H7 (cell line): ENCODE data around the gene LDLRAD4. TPM values are rescaled to one million over a fixed set of nuclear protein-coding genes. Genes with fewer than 3 reads are reported as not detected.

Experiments used
- DNase-seq: peaks from one replicate; pipeline ENCODE4 v3.0.0; 2012
- H3K27me3 ChIP-seq: 2 replicates; pipeline ENCODE4 v1.6.0; 2011; ENCODE audit warnings: mild to moderate bottlenecking, low read length; ENCODE audit not compliant: control insufficient read depth, insufficient read depth
- H3K36me3 ChIP-seq: replicated peaks from 2 replicates; pipeline ENCODE4 v1.5.1; 2011; ENCODE audit warnings: low read length; ENCODE audit not compliant: control insufficient read depth, insufficient read depth
- H3K4me3 ChIP-seq: 2 replicates; pipeline ENCODE4 v1.5.1; 2011; ENCODE audit warnings: low read depth, mild to moderate bottlenecking, control low read depth, low read length, moderate library complexity; ENCODE audit not compliant: insufficient read depth
- total RNA-seq: library from RNA; depleted of rRNA; stranded (reverse); fragments of >200 nt; shearing (Covaris generic); gene quantifications from 2 replicates; pipeline ENCODE4 v1.2.3, GENCODE V29; 2014

The LDLRAD4 gene
- total RNA-seq, 1 experiment from 2014 or later = 21.0 TPM

DNA sequence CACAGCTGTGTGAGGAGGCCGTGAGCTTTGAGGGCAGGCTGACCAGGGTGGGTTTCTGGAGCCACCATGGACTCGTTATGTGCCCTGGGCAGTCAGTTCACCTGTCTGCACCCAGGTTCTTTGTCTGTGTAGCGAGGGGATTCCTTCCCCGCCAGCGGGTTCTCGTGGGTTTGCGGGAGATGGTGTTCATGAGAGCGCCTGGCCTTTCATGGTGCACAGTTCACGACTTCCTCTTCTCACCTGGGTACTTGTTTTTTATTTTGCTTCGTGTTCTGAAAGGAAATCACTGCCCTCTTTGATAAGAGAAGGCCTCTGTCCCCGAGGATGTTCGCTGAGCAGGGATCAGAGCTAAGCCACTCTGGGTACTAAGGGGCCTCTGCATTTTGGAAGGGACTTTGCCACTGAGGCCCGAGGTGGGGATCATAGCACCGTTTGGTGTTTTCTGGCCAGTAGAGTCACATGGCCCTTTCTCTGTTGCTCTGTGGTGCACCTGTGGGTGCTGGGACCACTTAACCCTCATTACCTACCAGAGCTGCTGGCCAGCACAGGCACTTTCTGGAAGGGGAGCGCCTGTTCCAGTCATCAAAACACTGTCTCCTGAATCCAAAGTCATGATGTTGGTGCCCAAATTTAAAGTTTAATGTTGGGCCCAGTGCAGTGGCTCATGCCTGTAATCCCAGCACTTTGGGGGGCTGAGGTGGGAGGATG lies 78.5 kb downstream of the LDLRAD4 start:
- Histone ChIP-seq H3K4me3 (no peak overlapping the region), H3K27me3 (no peaks in the 10 kb centered on the region), H3K36me3 (no peaks in the 10 kb centered on the region)
- DNase-seq = no peak

DNA sequence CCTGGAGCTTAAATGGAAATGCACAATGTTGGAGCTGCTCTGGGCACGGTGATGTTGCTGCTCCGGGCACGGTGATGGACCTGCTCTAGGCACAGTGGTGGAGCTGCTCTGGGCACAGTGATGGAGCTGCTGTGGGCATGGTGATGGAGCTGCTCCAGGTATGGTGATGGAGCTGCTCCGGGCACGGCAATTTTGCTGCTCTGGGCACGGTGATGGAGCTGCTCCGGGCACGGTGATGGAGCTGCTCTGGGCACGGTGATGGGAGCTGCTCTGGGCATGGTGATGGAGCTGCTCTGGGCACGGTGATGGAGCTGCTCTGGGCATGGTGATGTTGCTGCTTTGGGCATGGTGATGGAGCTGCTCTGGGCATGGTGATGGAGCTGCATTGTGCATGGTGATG lies 79.7 kb downstream of the LDLRAD4 start:
- Histone ChIP-seq H3K4me3 (no peak overlapping the region), H3K27me3 (no peaks in the 10 kb centered on the region), H3K36me3 (no peaks in the 10 kb centered on the region)
- DNase-seq = no peak

- H3K4me3 ChIP-seq = no peak overlapping the region
- no peak for DNase-seq
- no peaks in the 10 kb centered on the region for H3K36me3 ChIP-seq
- no peaks in the 10 kb centered on the region for H3K27me3 ChIP-seq
Observed at GRCh38 chr18:13300029-13300428, 81.5 kb downstream of the LDLRAD4 start.

DNA sequence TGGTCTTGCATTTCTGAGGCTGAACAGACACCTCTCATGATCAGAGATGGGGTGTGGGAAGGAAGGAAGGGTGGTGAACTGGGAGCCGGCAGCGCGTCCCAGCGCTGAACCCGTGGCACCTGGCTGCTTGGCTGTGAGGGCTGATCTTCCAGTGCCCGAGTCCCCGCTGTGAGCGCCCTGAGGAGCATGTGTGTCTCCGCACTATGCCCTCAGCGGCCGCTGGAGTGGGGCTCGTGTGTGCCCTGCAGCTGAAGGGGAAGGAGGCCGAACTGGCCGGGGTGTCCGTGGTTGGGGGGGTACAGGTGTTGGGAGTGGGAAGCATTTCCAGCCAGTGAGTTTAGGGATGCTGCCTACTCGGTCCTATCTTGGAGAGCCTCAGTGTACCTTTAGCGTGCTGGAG lies 82.2 kb downstream of the LDLRAD4 start:
- Histone ChIP-seq H3K36me3 (no peaks in the 10 kb centered on the region), H3K27me3 (no peaks in the 10 kb centered on the region), H3K4me3 (no peak overlapping the region)
- no peak for DNase-seq

DNA sequence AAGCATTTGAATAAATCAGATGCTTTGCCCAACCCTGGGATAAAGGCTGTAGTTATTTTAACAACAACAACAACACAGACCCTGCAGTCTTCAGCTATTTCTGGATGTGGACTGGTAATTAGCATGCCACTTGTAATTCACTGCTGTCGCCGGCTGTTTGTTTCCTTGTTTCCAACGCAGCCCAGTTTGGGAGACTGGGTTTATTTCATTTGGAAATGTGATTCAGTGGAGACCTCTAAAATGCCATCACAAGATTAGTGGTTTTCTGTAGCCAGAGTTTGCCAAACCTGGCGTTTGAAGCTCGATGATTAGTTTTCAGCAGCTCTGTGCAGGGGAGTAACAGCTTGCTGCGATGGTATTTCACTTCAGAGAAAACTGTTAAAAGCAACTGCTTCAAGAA lies 83.5 kb downstream of the LDLRAD4 start:
- no peak overlapping the region for H3K4me3 ChIP-seq
- H3K36me3 ChIP-seq = no peaks in the 10 kb centered on the region
- DNase-seq = no peak
- no peaks in the 10 kb centered on the region for H3K27me3 ChIP-seq

GRCh38 chr18:13302457-13303225 lies 84.1 kb downstream of the LDLRAD4 start:
- H3K36me3 ChIP-seq = no peaks in the 10 kb centered on the region
- DNase-seq = no peak
- H3K27me3 ChIP-seq = no peaks in the 10 kb centered on the region
- no peak overlapping the region for H3K4me3 ChIP-seq

GRCh38 chr18:13303756-13304364 lies 85.3 kb downstream of the LDLRAD4 start:
- Histone ChIP-seq H3K4me3 (no peak overlapping the region), H3K27me3 (no peaks in the 10 kb centered on the region), H3K36me3 (no peaks in the 10 kb centered on the region)
- DNase-seq = no peak

- no peak for DNase-seq
- Histone ChIP-seq H3K36me3 (no peaks in the 10 kb centered on the region), H3K27me3 (no peaks in the 10 kb centered on the region), H3K4me3 (no peak overlapping the region)
Observed at GRCh38 chr18:13305301-13305700, 86.7 kb downstream of the LDLRAD4 start.

DNA sequence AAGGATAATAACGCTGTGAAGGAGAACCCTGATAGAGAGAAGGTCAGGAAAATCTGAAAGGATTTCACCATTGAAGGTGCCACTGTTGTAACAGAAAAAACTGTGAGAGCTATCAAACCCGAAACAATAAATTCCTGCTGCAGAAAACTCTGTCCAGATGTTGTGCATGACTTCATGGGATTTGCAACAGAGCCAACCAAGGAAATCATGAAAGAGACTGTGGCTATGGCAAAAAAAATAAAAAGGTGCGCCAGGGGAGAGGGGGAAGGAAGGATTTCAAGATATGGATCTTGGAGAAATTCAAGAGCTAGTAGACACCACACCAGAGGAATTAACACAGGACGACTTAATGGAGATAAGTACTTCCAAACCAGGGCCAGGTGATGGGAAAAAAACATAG lies 88.0 kb downstream of the LDLRAD4 start:
- H3K27me3 ChIP-seq = no peaks in the 10 kb centered on the region

DNA sequence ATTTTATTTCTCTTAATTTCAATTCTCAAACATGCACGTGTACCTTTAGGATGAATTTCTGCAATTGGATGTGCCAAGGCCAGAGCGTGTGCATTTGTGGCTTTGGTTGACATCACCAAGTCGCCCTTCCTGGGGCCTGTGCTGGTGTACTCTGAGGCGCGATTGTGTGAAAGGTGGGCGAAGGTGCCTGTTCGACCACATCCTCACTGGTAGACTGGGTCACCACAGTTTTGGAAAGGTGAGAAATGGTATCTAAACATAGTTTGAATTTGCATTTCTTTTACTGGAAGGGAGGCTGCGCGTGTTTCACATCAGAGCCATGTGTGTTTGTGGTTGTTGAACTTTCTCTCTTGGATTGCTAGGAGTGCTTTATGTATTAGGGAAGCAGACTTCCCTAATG lies 89.8 kb downstream of the LDLRAD4 start:
- H3K36me3 ChIP-seq = no peaks in the 10 kb centered on the region
- no peaks in the 10 kb centered on the region for H3K27me3 ChIP-seq
- H3K4me3 ChIP-seq = no peak overlapping the region
- no peak for DNase-seq

More for the DNA sequence above, 88.0 kb downstream of the LDLRAD4 start:
- Histone ChIP-seq H3K36me3 (no peaks in the 10 kb centered on the region), H3K4me3 (no peak overlapping the region)
- no peak for DNase-seq

GRCh38 chr18:13309031-13309747 lies 90.6 kb downstream of the LDLRAD4 start:
- no peak for DNase-seq
- Histone ChIP-seq H3K36me3 (no peaks in the 10 kb centered on the region), H3K27me3 (no peaks in the 10 kb centered on the region), H3K4me3 (no peak overlapping the region)

DNA sequence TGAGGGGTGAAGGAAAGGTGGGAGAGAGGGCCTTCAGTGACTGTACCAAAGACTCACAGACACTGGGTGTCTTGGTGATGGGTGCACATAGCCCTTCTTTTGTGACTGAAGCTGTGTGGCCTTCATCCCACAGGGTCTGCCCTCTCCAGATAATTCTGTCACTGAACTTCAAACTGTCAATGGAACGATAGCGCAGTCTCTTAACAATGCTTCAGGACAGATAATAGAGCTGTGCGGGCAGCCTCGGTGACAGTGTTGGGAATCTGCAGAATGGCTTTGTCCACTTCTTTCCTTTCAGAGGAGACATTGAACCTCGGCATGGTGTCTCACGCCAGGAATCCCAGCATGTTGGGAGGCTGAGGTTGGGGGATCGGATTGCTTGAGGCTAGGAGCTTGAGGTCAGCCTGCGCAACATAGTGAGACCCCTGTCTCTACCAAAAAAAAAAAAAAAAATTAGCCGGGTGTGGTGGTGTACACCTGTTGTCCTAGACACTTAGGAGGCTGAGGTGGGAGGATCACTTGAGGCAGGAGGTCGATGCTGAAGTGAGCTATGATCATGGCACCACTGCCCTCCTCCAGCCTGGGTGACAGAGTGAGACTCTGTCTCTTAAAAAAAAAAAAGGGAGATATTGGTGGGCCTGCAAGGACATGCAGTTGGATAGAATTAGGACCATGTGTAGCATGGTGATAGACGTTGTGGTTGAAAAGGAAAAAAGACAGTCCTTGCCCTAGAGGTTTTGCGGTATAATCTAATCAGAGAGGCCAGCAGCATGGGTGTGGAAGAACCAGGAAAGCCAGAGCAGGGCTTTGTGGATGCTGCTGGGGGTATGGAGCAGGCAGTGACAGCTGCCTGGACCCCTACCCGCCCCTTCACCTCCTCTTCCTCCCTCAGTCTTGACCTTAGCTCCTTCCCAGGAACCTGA lies 91.4 kb downstream of the LDLRAD4 start:
- no peaks in the 10 kb centered on the region for H3K27me3 ChIP-seq
- no peaks in the 10 kb centered on the region for H3K36me3 ChIP-seq
- no peak for DNase-seq
- no peak overlapping the region for H3K4me3 ChIP-seq

DNA sequence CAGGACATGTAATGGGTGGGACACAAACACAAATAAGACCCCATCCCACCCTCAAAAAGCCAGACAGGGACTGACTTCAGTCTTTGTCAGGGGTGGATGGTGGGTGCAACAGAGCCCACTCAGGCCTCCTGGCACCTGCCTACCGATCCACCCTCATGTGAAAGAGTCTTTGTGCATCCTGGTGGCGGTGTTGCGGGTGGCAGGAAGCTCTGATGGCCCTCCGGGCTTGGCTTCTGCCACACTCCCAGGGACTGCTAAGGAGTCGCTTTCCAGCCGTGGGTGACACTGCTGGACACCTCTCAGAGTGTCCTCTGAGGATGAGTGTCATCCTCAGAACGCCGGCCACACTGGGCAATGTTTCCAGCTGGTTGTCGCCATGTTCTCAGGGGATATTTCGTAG lies 92.6 kb downstream of the LDLRAD4 start:
- Histone ChIP-seq H3K36me3 (no peaks in the 10 kb centered on the region), H3K27me3 (no peaks in the 10 kb centered on the region), H3K4me3 (no peak overlapping the region)
- DNase-seq = no peak

- Histone ChIP-seq H3K36me3 (no peaks in the 10 kb centered on the region), H3K4me3 (no peak overlapping the region), H3K27me3 (no peaks in the 10 kb centered on the region)
- no peak for DNase-seq
Observed at GRCh38 chr18:13312515-13312914, 94.0 kb downstream of the LDLRAD4 start.
